Stimulated activated CD8-positive, alpha-beta memory T cell treated with anti-CD3 and anti-CD28 coated beads, Interleukin-4, amount 100 ng/mL, for 1 hour (primary cell): ENCODE results near the gene ACOX3.
"Not testable (repeated sequence)": the region's sequence is repeated elsewhere in the genome, so short reads cannot be mapped to it uniquely, and the experiment has no call there.

Source experiments
- DNase-seq, 2 donors: peaks; one replicate each; pipeline ENCODE4 v3.0.0-alpha.2; 2020; ENCODE audit warnings: low read depth in 2 of 2, low spot score in 1 of 2

ACOX3 gene

GRCh38 chr4:8435656-8436121 is 4.8 kb downstream of the ACOX3 start:
- DNase-seq, result no peak

GRCh38 chr4:8434251-8435073 is 6.1 kb downstream of the ACOX3 start:
- no peak for DNase-seq

- no peak for DNase-seq
Measured at GRCh38 chr4:8433136-8433535, 7.4 kb downstream of the ACOX3 start.

- no peak for DNase-seq
Measured at GRCh38 chr4:8431553-8431952, 9.0 kb downstream of the ACOX3 start.

GRCh38 chr4:8428288-8429097 is 12.0 kb downstream of the ACOX3 start:
- DNase-seq, result peak; percentile 86 to 88

GRCh38 chr4:8427761-8428287 is 12.7 kb downstream of the ACOX3 start:
- no peak for DNase-seq

GRCh38 chr4:8427262-8427661 is 13.3 kb downstream of the ACOX3 start:
- DNase-seq, result no peak

- DNase-seq, result no peak
Measured at GRCh38 chr4:8422786-8423185, 17.7 kb downstream of the ACOX3 start.

- DNase-seq, result no peak
Measured at GRCh38 chr4:8422327-8422726, 18.2 kb downstream of the ACOX3 start.

- not testable (repeated sequence) for DNase-seq
Measured at GRCh38 chr4:8420151-8420550, 20.4 kb downstream of the ACOX3 start.

- no peak for DNase-seq
Measured at GRCh38 chr4:8419222-8420041, 21.1 kb downstream of the ACOX3 start.

GRCh38 chr4:8417071-8417614 is 23.4 kb downstream of the ACOX3 start:
- no peak for DNase-seq

- no peak for DNase-seq
Measured at GRCh38 chr4:8414377-8414776, 26.1 kb downstream of the ACOX3 start.

GRCh38 chr4:8412288-8412687 is 28.2 kb downstream of the ACOX3 start:
- DNase-seq, result no peak

- DNase-seq, result no peak
Measured at GRCh38 chr4:8411351-8412180, 29.0 kb downstream of the ACOX3 start.

- DNase-seq, result no peak
Measured at GRCh38 chr4:8410641-8411271, 29.8 kb downstream of the ACOX3 start.

GRCh38 chr4:8410066-8410625 is 30.4 kb downstream of the ACOX3 start:
- no peak for DNase-seq

GRCh38 chr4:8409264-8410065 is 31.1 kb downstream of the ACOX3 start:
- peak; percentile 28 to 41 for DNase-seq
